HG03103 (cell line): ENCODE measurements around the gene NRG2.

ENCODE experiments used
- ATAC-seq: cut with Tn5 transposase; IDR thresholded peaks from one replicate; pipeline ENCODE4 v1.9.1; 2021; ENCODE audit warnings: low read depth; ENCODE audit not compliant: unreplicated experiment

The NRG2 gene

GRCh38 chr5:139864716-139865483, 178.2 kb downstream of the NRG2 start:
- ATAC-seq = no peak

DNA sequence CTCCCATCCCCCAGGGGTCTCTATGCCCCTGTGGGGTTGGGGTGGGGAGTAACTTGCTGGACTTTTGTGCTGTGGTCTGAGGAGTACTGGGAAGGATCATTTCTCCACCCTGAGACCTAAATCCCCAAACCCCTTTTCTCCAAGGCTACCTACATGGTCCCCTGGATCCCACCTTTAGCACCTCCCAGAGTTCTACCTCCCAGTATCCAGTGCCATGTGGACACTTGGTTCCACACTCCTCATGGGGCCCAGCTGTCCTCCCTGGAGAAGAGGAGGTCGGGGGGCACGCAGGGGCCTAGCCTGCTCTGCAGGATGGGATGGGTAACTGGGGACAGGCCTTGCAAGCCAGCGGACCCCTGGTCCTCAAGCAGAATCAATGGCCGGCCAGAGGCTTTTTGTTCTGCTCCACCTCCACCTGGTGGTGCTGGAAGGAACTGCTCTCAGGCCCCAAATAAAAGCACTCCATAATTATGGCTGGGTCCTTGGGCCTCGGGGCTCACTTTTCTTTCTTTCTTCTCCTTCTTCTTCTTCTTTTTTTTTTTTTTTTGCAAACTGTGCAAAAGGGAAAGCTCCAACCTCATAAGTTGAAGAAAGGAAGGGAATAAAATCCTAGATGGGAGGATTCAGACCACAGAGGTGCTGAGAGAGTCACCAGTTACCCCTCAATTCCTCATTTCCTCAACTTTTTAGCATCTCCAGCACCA, 179.1 kb downstream of the NRG2 start:
- no peak for ATAC-seq

GRCh38 chr5:139863361-139863760, 179.7 kb downstream of the NRG2 start:
- no peak for ATAC-seq

GRCh38 chr5:139862803-139863202, 180.3 kb downstream of the NRG2 start:
- ATAC-seq = no peak

- ATAC-seq = no peak
Observed at GRCh38 chr5:139862313-139862712, 180.8 kb downstream of the NRG2 start.

DNA sequence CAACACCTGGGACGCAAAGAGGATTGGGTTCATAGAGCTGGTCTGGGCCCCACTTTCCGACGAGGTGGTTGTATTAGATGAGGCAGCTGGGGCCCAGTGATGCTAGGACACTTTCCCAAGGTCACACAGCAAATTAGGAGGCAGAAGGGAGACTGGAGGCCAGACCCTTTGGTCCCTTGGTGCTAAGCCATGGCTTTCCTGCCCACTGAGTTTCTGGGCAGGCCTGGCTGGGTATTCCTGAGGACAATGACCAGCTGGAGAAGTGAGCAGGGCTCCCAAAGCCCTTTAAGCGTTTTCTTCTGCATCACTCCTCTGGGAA, 181.3 kb downstream of the NRG2 start:
- no peak for ATAC-seq

- ATAC-seq = no peak
Observed at GRCh38 chr5:139861021-139861888, 181.8 kb downstream of the NRG2 start.

DNA sequence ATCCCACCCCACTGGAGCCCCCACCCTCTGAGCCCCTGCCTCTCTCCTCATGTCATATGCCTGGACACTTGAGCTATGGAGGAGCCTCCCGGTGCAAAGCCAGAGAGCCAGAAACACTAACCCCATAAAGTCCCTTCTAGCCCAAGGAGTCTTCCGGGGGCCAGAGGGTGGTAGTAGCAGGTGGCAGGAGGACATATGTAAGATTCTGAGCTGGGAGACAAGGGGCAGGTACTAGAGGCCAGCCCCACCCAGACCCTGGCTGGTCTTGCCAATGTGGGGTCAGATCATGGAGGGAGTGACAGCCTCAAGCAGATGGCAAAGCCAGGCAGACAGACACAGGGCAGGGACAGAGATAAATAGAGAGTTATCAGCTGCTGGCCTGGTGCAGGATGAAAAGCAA, 184.1 kb downstream of the NRG2 start:
- no peak for ATAC-seq

DNA sequence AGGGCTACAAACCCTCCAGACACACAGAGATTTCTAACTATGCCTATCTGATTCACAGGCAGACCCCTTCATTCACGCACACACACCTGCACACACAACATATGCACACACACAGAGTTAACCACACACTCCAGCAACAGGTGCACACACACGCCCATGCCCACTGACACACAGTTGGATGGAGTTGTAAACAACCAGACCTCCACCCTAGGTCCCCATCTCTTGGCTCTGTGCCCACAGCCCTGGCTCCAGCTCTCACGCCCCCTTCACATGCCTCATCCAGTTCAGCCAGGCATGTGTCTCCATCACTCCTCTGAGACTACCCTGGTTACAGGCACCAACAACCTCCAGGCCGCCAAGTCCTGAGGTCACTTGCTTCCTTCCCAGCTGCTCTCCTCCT, 186.4 kb downstream of the NRG2 start:
- ATAC-seq = no peak

- ATAC-seq = no peak
Observed at GRCh38 chr5:139855946-139856540, 187.1 kb downstream of the NRG2 start.

DNA sequence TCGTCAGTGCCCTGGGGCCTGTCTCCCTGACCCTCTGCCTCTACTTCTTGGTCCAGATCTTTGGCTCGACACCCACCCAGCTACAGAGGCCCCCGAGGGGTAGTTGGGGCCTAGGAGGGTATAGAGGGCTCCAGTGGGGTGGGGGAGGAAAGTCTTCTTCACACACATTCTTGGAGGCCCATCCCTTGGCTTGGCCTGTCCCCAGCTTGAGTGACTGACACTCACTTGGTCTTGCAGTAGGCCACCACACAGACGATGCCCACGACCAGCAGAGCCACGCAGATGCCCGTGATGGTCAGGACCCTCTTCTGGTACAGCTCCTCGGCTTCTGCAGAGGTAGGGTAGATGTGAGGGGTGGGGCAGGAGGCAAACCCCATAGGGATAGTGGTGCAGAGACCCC, 187.6 kb downstream of the NRG2 start:
- ATAC-seq = no peak

- ATAC-seq = no peak
Observed at GRCh38 chr5:139854953-139855352, 188.1 kb downstream of the NRG2 start.

- ATAC-seq = no peak
Observed at GRCh38 chr5:139854029-139854605, 189.0 kb downstream of the NRG2 start.

DNA sequence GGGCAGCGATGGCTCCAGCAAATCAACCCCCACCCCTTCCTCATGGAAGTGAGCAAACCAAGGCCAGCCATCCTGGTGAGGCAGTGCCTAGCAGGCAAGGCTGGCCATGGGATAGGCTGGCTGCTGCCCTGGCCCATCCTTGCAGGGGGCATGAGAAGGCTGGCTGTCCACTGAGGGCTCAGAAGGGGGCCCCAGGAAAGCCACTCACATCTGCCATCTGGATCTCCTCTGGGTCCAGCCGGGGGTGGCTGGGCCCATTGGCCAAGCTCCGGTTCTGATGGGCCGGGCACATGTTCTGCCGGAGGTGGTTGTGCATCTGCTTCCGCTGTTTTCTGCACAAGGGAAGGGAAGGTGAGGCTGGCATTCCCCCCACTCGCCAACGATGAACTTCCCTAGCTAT, 190.4 kb downstream of the NRG2 start:
- ATAC-seq = no peak

GRCh38 chr5:139851558-139851957, 191.5 kb downstream of the NRG2 start:
- no peak for ATAC-seq

DNA sequence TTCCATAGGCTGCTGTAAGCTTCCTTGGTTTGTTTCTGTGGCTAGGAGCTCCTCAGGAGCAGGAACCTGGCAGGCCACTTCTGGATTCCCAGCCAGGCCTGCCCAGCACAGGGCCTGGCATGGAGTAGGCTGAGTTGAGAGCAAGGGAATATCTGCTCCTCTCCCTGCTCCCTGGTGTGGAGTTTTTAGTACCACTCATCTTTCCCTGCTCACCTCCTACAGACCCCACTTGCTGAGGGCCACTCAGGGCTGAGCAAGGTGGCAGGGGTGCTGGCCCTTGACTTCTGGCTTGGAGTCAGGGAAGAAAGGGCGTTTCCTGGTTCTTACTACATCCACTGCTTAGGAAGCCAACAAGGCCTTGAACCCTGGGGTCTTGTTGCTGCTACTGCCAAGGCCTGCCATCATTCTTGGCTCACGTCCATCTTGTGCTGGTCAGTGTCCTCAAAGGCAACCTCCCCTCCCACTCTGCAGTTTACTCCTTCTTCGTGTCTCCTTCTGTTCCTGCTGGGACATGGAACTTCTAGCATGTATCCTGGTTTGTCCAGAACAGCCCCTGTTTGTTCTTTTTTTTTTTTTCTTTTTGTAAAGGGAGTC, 192.6 kb downstream of the NRG2 start:
- ATAC-seq = no peak

GRCh38 chr5:139849942-139850341, 193.2 kb downstream of the NRG2 start:
- no peak for ATAC-seq

DNA sequence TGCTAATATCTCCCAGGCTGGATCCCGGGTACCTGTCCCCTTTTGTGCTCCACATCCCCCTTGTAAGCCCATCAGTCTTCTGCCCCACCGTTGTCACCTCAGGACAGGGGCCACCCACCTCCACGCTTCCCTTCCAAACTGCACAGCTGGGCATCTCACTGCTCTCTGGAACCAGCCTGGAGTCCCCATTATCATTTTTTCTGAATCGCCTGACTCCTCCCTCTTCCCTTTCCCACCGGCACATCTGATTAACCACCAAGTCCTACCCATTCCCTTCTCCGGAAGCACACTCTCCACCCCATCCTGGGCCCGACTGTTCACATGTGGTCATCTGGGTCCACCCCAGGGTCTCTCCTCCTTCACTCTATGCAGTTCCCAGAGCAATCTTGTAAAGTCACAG, 193.6 kb downstream of the NRG2 start:
- ATAC-seq = no peak

DNA sequence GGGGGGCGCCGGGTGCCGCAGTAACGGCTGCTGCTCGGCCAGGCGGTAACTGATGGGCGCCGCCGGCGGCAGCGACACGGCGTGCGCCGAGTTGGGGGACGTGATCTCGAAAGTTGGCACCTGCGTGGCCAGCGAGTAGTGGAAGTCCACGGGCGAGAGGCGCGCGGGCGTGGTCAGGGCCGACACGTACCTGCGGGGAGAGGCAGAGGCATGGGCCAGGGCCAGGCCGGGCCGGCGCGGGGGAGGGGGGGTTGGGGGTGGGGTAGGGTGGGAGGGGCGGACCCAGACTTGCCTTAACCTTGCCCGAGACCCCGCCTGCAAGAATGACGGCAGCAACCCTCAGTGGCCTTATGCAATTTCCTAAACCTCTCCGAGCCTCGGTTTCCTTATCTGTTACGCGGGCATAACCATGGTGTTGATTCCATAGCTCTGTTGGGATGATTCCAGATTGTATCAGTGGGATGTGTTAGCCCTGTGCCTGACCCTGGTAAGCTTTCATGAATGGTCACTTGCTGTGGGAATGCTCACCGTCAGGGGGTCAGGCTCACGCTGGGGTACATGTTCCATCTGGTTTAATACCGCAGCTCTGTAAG, 194.5 kb downstream of the NRG2 start:
- ATAC-seq = no peak
